GM12878 (cell line): ENCODE measurements around the gene CYP27A1.

Experiments
- CEBPB ChIP-seq, 2 experiments: fragments of 150-350 bp in 1 of 2; IDR thresholded peaks; 2 replicates each; pipeline ENCODE4 v1.6.1; 2012 to 2014; ENCODE audit warnings: low read depth in 2 of 2, low read length in 2 of 2, borderline replicate concordance in 1 of 2, inconsistent platforms in 1 of 2
- CREB1 ChIP-seq: IDR thresholded peaks from 2 replicates; pipeline ENCODE4 v1.6.1; 2012; ENCODE audit warnings: low read depth, mild to moderate bottlenecking, inconsistent platforms
- CTCF ChIP-seq, 3 experiments: IDR thresholded peaks in 2 of 3; conservative IDR thresholded peaks in 1 of 3; 2 replicates each; pipeline ENCODE4 v1.5.1; 2011; ENCODE audit warnings: low read depth in 3 of 3, low read length in 3 of 3, mild to moderate bottlenecking in 3 of 3, control low read depth in 2 of 3, moderate library complexity in 2 of 3, inconsistent platforms in 1 of 3, mixed read lengths in 1 of 3; ENCODE audit not compliant: control insufficient read depth in 2 of 3, insufficient read depth in 1 of 3; ENCODE audit errors: extremely low read depth in 1 of 3
- EP300 ChIP-seq, 2 experiments: fragments of 150-350 bp in 1 of 2; IDR thresholded peaks; 2 replicates each; pipeline ENCODE4 v1.6.1; 2011 to 2012; ENCODE audit warnings: low read depth in 2 of 2, low read length in 2 of 2, borderline replicate concordance in 1 of 2, improper control_type of control experiment in 1 of 2, inconsistent platforms in 1 of 2; ENCODE audit not compliant: control insufficient read depth in 1 of 2
- EZH2 ChIP-seq: IDR thresholded peaks from 2 replicates; pipeline ENCODE4 v1.6.1; 2012; ENCODE audit warnings: low read depth, mild to moderate bottlenecking, control low read depth, inconsistent platforms, low read length, borderline replicate concordance; ENCODE audit not compliant: control insufficient read depth
- FOXK2 ChIP-seq: fragments of 450-650 bp; IDR thresholded peaks from 2 replicates; pipeline ENCODE4 v1.6.1; 2017; ENCODE audit warnings: mild to moderate bottlenecking, moderate library complexity
- FOXM1 ChIP-seq: IDR thresholded peaks from 2 replicates; pipeline ENCODE4 v1.6.1; 2012; ENCODE audit warnings: low read depth, mild to moderate bottlenecking, inconsistent platforms, low read length, moderate library complexity
- HDAC2 ChIP-seq: fragments of 200-600 bp; sonication (generic); IDR thresholded peaks from 2 replicates; pipeline ENCODE4 v1.6.1; 2017
- MAX ChIP-seq: IDR thresholded peaks from 2 replicates; pipeline ENCODE4 v1.6.1; 2012; ENCODE audit warnings: low read depth, low read length, improper control_type of control experiment
- MEF2A ChIP-seq: IDR thresholded peaks from 2 replicates; pipeline ENCODE4 v1.6.1; 2011; ENCODE audit warnings: low read depth, mild to moderate bottlenecking, low read length, moderate library complexity; ENCODE audit not compliant: insufficient read depth
- NBN ChIP-seq: fragments of 450-650 bp; IDR thresholded peaks from 2 replicates; pipeline ENCODE4 v1.6.1; 2016
- RAD51 ChIP-seq: fragments of 450-650 bp; IDR thresholded peaks from 2 replicates; pipeline ENCODE4 v1.6.1; 2016; ENCODE audit warnings: moderate library complexity, mild to moderate bottlenecking, inconsistent platforms
- SIN3A ChIP-seq: IDR thresholded peaks from 2 replicates; pipeline ENCODE4 v1.6.1; 2012; ENCODE audit warnings: low read depth, low read length, improper control_type of control experiment
- SUPT20H ChIP-seq: IDR thresholded peaks from 2 replicates; pipeline ENCODE4 v1.6.1; 2011; ENCODE audit warnings: low read depth, mild to moderate bottlenecking, low read length, moderate library complexity, borderline replicate concordance; ENCODE audit not compliant: control insufficient read depth

GRCh38 chr2:218746470-218746795 is 35.5 kb upstream of the CYP27A1 start:
- no peak for TF ChIP-seq CTCF (IDR thresholded peaks at IDR 0.05 in 2 of 3, conservative IDR thresholded peaks at IDR 0.05 in 1 of 3; ENCODE audit: control insufficient read depth in 2 of 3, extremely low read depth in 1 of 3, insufficient read depth in 1 of 3, low read depth in 3 of 3, low read length in 3 of 3)
- no peak for TF ChIP-seq CEBPB (IDR thresholded peaks at IDR 0.05; ENCODE audit: borderline replicate concordance in 1 of 2, low read depth in 2 of 2, low read length in 2 of 2)
- no peak for TF ChIP-seq MEF2A
- TF ChIP-seq NBN: no peak
- TF ChIP-seq EP300 (IDR thresholded peaks at IDR 0.05; ENCODE audit: borderline replicate concordance in 1 of 2, control insufficient read depth in 1 of 2, low read depth in 2 of 2, low read length in 2 of 2): no peak
- TF ChIP-seq FOXM1: no peak
- TF ChIP-seq SIN3A: no peak
- TF ChIP-seq RAD51: no peak
- TF ChIP-seq EZH2: no peak
- no peak for TF ChIP-seq HDAC2
- no peak for TF ChIP-seq FOXK2
- no peak for TF ChIP-seq CREB1
- TF ChIP-seq SUPT20H: no peak
- no peak for TF ChIP-seq MAX
